ENCODE results near the gene DIAPH2.

DIAPH2 gene

GRCh38 chrX:97328853-97329390 is 644.3 kb downstream of the DIAPH2 start:
- TF ChIP-seq EZH2phosphoT487 (IDR thresholded peaks at IDR 0.05; ENCODE audit: borderline replicate concordance, low read length) (no peak), CTCF (IDR thresholded peaks at IDR 0.05; ENCODE audit: low read depth, low read length, poor library complexity, severe bottlenecking) (no peak)
- Histone ChIP-seq H3K4me3 (ENCODE audit: low read length) (no peak overlapping the region; the same call in 1 of the 2 replicates), H3K4me1 (ENCODE audit: control insufficient read depth, low read length) (peaks cover 95% of the 10 kb centered on the region), H3K27me3 (ENCODE audit: control insufficient read depth, low read length) (no peaks in the 10 kb centered on the region), H3K36me3 (ENCODE audit: control insufficient read depth, low read length) (no peaks in the 10 kb centered on the region), H3K9me3 (ENCODE audit: control insufficient read depth, insufficient read depth, low read length) (no peaks in the 10 kb centered on the region), H3F3A (ENCODE audit: control insufficient read depth, insufficient read depth) (peaks cover 6% of the 10 kb centered on the region), H3K27ac (ENCODE audit: low read depth, low read length) (peak overlapping the region; percentile 46), H4K20me1 (ENCODE audit: control insufficient read depth, insufficient read depth, low read depth, low read length) (no peaks in the 10 kb centered on the region), H3K79me2 (ENCODE audit: control insufficient read depth, low read length) (no peaks in the 10 kb centered on the region), H3K9me2 (replicated peaks; ENCODE audit: control insufficient read depth, low read length) (no peaks in the 10 kb centered on the region), H3K4me2 (ENCODE audit: low read length) (peak overlapping the region; percentile 27; the same call in 1 of the 2 replicates)

GRCh38 chrX:97330151-97330550 is 645.5 kb downstream of the DIAPH2 start:
- no peak overlapping the region for H3K4me3 ChIP-seq (ENCODE audit: low read length)
- H4K20me1 ChIP-seq (ENCODE audit: control insufficient read depth, insufficient read depth, low read depth, low read length) = no peaks in the 10 kb centered on the region
- no peaks in the 10 kb centered on the region for H3K79me2 ChIP-seq (ENCODE audit: control insufficient read depth, low read length)
- H3K36me3 ChIP-seq (ENCODE audit: control insufficient read depth, low read length) = no peaks in the 10 kb centered on the region
- H3K27ac ChIP-seq (ENCODE audit: low read depth, low read length) = peak overlapping the region; percentile 46
- TF ChIP-seq CTCF (IDR thresholded peaks at IDR 0.05; ENCODE audit: low read depth, low read length, poor library complexity, severe bottlenecking) (no peak), EZH2phosphoT487 (IDR thresholded peaks at IDR 0.05; ENCODE audit: borderline replicate concordance, low read length) (no peak)
- H3K9me3 ChIP-seq (ENCODE audit: control insufficient read depth, insufficient read depth, low read length) = no peaks in the 10 kb centered on the region
- H3K27me3 ChIP-seq (ENCODE audit: control insufficient read depth, low read length) = no peaks in the 10 kb centered on the region
- H3K4me2 ChIP-seq (ENCODE audit: low read length) = no peak overlapping the region; the same call in 1 of the 2 replicates
- peaks cover 6% of the 10 kb centered on the region for H3F3A ChIP-seq (ENCODE audit: control insufficient read depth, insufficient read depth)
- H3K9me2 ChIP-seq (replicated peaks; ENCODE audit: control insufficient read depth, low read length) = no peaks in the 10 kb centered on the region
- H3K4me1 ChIP-seq (ENCODE audit: control insufficient read depth, low read length) = peaks cover 93% of the 10 kb centered on the region

GRCh38 chrX:97332963-97333362 is 648.3 kb downstream of the DIAPH2 start:
- Histone ChIP-seq H3K79me2 (ENCODE audit: control insufficient read depth, low read length) (no peaks in the 10 kb centered on the region), H3K4me2 (ENCODE audit: low read length) (peak overlapping the region; percentile 24; the same call in 1 of the 2 replicates), H4K20me1 (ENCODE audit: control insufficient read depth, insufficient read depth, low read depth, low read length) (no peaks in the 10 kb centered on the region), H3K9me3 (ENCODE audit: control insufficient read depth, insufficient read depth, low read length) (no peaks in the 10 kb centered on the region), H3F3A (ENCODE audit: control insufficient read depth, insufficient read depth) (no peaks in the 10 kb centered on the region), H3K4me1 (ENCODE audit: control insufficient read depth, low read length) (peaks cover 96% of the 10 kb centered on the region), H3K36me3 (ENCODE audit: control insufficient read depth, low read length) (no peaks in the 10 kb centered on the region), H3K27me3 (ENCODE audit: control insufficient read depth, low read length) (no peaks in the 10 kb centered on the region), H3K9me2 (replicated peaks; ENCODE audit: control insufficient read depth, low read length) (no peaks in the 10 kb centered on the region), H3K27ac (ENCODE audit: low read depth, low read length) (peak overlapping the region; percentile 12; the same call in 1 of the 2 replicates), H3K4me3 (ENCODE audit: low read length) (no peak overlapping the region)
- TF ChIP-seq CTCF (IDR thresholded peaks at IDR 0.05; ENCODE audit: low read depth, low read length, poor library complexity, severe bottlenecking) = no peak
- no peak for TF ChIP-seq EZH2phosphoT487 (IDR thresholded peaks at IDR 0.05; ENCODE audit: borderline replicate concordance, low read length)

Data from DOHH2 (cell line).